GM19455 (cell line): ENCODE measurements around the gene RILP.

ENCODE experiments used
- ATAC-seq: cut with Tn5 transposase; IDR thresholded peaks from one replicate; pipeline ENCODE4 v1.9.1; 2021; ENCODE audit not compliant: unreplicated experiment

RILP gene

GRCh38 chr17:1648173-1648962, 1.3 kb downstream of the RILP start:
- peak; percentile 55 for ATAC-seq

- no peak for ATAC-seq
These were observed 1.9 kb downstream of the RILP start for GRCh38 chr17:1647802-1648171.

GRCh38 chr17:1646199-1646875, 3.3 kb downstream of the RILP start:
- ATAC-seq = no peak

GRCh38 chr17:1645207-1646171, 4.2 kb downstream of the RILP start, which contains the start of gene SCARF1:
SCARF1 (minus strand) TSS chr17:1645732; CDS start chr17:1645697, 35 bp downstream.
- no peak for ATAC-seq

- ATAC-seq = no peak
These were observed 5.0 kb downstream of the RILP start for GRCh38 chr17:1644493-1645206.

GRCh38 chr17:1643999-1644492, 5.6 kb downstream of the RILP start:
- ATAC-seq = no peak

GRCh38 chr17:1643293-1643998, 6.2 kb downstream of the RILP start:
- no peak for ATAC-seq

- no peak for ATAC-seq
These were observed 8.6 kb downstream of the RILP start for GRCh38 chr17:1641065-1641403.

GRCh38 chr17:1640329-1641064, 9.2 kb downstream of the RILP start:
- ATAC-seq = no peak

- no peak for ATAC-seq
These were observed 10.0 kb downstream of the RILP start for GRCh38 chr17:1639549-1640180.

GRCh38 chr17:1638624-1639300, 10.9 kb downstream of the RILP start:
- no peak for ATAC-seq

- no peak for ATAC-seq
These were observed 11.5 kb downstream of the RILP start for GRCh38 chr17:1638171-1638590.

GRCh38 chr17:1636732-1637285, 12.9 kb downstream of the RILP start:
- no peak for ATAC-seq

GRCh38 chr17:1635675-1636465, 13.8 kb downstream of the RILP start:
- no peak for ATAC-seq

GRCh38 chr17:1634841-1635650, 14.6 kb downstream of the RILP start:
- no peak for ATAC-seq

GRCh38 chr17:1630662-1631061, 19.0 kb downstream of the RILP start:
- no peak for ATAC-seq
